Thoracic aorta (tissue), 2 donors: Measurements from ENCODE around the gene HIRIP3. TPM values are rescaled to one million over a fixed set of nuclear protein-coding genes. Genes with fewer than 3 reads are reported as not detected.

Experiments used
- ATAC-seq: fragments of 150-250 bp; one replicate; pipeline ENCODE4 v1.8.0; 2017; ENCODE audit warnings: low read depth; ENCODE audit not compliant: insufficient number of reproducible peaks, low FRiP score
- DNase-seq: peaks from one replicate; pipeline ENCODE4 v3.0.0-alpha.2; 2020; ENCODE audit warnings: low spot score
- H3K27ac ChIP-seq, 2 donors: fragments of 200-600 bp; sonication (generic); 1 replicate in 1 of 2; 2 replicates in 1 of 2; pipeline ENCODE4 v1.5.1; 2016; ENCODE audit warnings: mild to moderate bottlenecking in 2 of 2, moderate library complexity in 2 of 2
- H3K27me3 ChIP-seq: fragments of 200-600 bp; sonication (generic); replicated peaks from 2 replicates; pipeline ENCODE4 v1.6.0; 2016; ENCODE audit warnings: mild to moderate bottlenecking; ENCODE audit not compliant: insufficient read depth
- H3K36me3 ChIP-seq: fragments of 200-600 bp; sonication (generic); one replicate; pipeline ENCODE4 v1.5.1; 2016
- H3K4me1 ChIP-seq, 2 donors: fragments of 200-600 bp; sonication (generic); 1 replicate in 1 of 2; 2 replicates in 1 of 2; pipeline versions ENCODE4 v1.5.1 to v1.6.0; 2016; ENCODE audit warnings: low read depth in 2 of 2, mild to moderate bottlenecking in 1 of 2; ENCODE audit not compliant: control insufficient read depth in 1 of 2
- H3K4me3 ChIP-seq: fragments of 200-600 bp; sonication (generic); 2 replicates; pipeline ENCODE4 v1.5.1; 2016; ENCODE audit warnings: mild to moderate bottlenecking
- H3K9me3 ChIP-seq: fragments of 200-600 bp; sonication (generic); 2 replicates; pipeline ENCODE4 v1.5.1; 2016
- total RNA-seq, 2 donors: library from RNA; depleted of rRNA; stranded (reverse); fragments of >200 nt; gene quantifications; one replicate each; pipeline versions ENCODE4 v1.1.0 to v1.2.3, GENCODE V29; 2016
- TF ChIP-seq, protein P1 (sequence below): fragments of 200-600 bp; sonication (generic); IDR thresholded peaks from one replicate; pipeline ENCODE4 v1.5.1; 2019; ENCODE audit warnings: antibody characterized with exemption

The HIRIP3 gene
- total RNA-seq, 2 donors from 2014 or later: 6.1 to 17.7 TPM

DNA sequence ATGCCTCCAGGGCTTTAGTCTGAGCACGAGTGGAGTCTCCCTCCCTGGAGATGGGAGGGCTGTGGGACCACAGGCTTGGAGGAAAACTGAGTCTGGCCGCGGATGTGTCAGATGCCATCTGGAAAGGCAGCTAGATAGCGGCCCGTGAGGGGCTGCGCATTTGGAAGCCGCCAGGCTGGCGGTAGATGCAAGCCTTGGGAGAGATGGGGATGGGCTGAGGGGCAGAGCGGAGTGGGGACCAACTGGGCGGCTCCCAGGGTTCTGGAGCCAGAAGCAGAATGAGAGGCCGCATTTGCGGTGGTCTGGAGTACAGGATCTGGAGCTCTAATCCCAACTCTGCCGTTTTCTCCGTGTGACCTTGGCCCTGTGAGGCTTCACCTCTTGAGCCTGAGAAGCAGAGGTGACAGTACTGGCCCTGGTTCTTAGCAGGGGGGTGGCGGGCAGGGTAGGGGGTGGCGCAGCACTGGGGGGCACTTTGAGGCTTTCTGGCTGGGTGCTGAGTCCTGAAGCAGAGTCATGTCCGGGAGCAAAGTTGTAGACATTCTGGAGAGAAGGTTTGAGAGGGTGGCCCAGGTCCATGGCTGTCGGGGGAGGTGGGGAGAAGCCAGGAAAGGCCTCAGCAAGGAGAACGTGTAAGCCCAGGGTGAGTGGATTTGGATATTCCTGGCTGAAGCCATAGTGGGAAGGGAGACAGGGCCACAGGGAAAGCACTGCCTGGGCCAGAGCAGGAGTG is 7.4 kb upstream of the HIRIP3 start:
- Histone ChIP-seq H3K4me3 (no peak overlapping the region), H3K27me3 (no peaks in the 10 kb centered on the region), H3K27ac (no peak overlapping the region), H3K4me1 (no peaks in the 10 kb centered on the region), H3K9me3 (no peaks in the 10 kb centered on the region), H3K36me3 (peaks cover 7% of the 10 kb centered on the region)
- TF ChIP-seq, protein P1, sequence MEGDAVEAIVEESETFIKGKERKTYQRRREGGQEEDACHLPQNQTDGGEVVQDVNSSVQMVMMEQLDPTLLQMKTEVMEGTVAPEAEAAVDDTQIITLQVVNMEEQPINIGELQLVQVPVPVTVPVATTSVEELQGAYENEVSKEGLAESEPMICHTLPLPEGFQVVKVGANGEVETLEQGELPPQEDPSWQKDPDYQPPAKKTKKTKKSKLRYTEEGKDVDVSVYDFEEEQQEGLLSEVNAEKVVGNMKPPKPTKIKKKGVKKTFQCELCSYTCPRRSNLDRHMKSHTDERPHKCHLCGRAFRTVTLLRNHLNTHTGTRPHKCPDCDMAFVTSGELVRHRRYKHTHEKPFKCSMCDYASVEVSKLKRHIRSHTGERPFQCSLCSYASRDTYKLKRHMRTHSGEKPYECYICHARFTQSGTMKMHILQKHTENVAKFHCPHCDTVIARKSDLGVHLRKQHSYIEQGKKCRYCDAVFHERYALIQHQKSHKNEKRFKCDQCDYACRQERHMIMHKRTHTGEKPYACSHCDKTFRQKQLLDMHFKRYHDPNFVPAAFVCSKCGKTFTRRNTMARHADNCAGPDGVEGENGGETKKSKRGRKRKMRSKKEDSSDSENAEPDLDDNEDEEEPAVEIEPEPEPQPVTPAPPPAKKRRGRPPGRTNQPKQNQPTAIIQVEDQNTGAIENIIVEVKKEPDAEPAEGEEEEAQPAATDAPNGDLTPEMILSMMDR: no peak
- no peak for ATAC-seq
- DNase-seq: no peak

DNA sequence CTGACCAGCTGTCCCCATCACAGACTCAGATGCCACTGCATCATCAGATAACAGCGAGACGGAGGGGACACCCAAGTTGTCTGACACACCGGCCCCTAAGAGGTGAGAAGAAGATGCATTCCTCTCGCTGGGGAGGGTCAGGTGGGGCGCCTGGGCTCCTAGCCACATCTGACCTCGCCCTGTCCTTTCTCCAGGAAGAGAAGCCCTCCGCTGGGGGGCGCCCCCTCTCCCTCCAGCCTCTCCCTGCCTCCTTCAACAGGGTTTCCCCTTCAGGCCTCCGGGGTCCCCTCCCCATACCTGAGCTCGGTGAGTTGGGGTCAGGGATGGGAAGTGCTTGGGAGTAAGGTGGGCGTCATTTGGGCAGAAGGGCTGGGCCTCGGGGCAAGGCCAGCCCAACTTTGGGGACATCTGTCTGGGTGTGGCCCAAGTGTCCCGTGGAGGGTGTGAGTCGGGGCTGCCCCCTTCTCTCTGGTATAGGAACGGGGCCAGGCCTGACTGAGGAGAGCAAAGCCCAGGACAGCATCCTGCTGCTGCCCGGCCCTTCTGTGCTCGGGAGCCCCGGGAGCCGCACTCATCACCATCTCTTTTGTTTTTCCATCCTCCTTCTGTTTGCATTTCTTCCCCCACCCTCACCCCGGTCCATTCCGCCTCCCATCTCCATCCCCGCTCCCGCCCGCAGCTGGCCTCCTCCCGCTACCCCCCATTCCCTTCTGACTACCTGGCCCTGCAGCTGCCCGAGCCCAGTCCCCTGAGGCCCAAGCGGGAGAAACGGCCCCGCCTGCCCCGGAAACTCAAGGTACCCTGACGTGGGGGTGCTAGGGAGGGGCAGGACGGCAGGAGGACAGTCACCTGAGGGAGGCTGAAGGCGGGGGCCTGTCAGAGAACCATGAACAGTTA is 5.6 kb upstream of the HIRIP3 start:
- peaks cover 7% of the 10 kb centered on the region for H3K36me3 ChIP-seq
- H3K4me1 ChIP-seq: peaks cover 6 to 9% of the 10 kb centered on the region in 2 donors
- no peak overlapping the region for H3K27ac ChIP-seq
- no peak for ATAC-seq
- H3K9me3 ChIP-seq: no peaks in the 10 kb centered on the region
- H3K4me3 ChIP-seq: no peak overlapping the region
- no peak for DNase-seq
- no peaks in the 10 kb centered on the region for H3K27me3 ChIP-seq
- TF ChIP-seq, protein P1: no peak

DNA sequence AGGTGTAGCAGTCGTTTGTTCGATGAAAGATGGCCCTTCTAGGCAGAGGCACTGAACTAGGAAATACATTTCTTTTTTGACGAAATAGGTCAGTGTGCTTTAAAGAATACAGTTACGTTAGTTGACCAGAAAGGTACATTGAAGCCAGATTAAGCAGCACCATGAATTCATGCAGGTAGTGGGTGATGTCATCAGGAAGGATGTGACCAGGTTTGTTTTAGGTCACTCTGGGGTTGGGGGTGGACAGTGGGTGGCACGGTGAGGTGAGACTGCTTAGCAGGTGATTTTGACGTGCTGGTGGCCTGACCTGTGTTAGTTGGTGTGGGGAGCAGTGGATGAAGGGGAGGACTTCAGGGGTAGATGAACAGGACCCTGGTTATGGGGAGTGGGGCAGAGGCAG is 4.2 kb upstream of the HIRIP3 start:
- no peak for DNase-seq
- H3K9me3 ChIP-seq: no peaks in the 10 kb centered on the region
- ATAC-seq: no peak
- no peaks in the 10 kb centered on the region for H3K27me3 ChIP-seq
- TF ChIP-seq, protein P1: no peak
- no peak overlapping the region for H3K27ac ChIP-seq
- peaks cover 9 to 14% of the 10 kb centered on the region in 2 donors for H3K4me1 ChIP-seq
- no peak overlapping the region for H3K4me3 ChIP-seq
- peaks cover 7% of the 10 kb centered on the region for H3K36me3 ChIP-seq

DNA sequence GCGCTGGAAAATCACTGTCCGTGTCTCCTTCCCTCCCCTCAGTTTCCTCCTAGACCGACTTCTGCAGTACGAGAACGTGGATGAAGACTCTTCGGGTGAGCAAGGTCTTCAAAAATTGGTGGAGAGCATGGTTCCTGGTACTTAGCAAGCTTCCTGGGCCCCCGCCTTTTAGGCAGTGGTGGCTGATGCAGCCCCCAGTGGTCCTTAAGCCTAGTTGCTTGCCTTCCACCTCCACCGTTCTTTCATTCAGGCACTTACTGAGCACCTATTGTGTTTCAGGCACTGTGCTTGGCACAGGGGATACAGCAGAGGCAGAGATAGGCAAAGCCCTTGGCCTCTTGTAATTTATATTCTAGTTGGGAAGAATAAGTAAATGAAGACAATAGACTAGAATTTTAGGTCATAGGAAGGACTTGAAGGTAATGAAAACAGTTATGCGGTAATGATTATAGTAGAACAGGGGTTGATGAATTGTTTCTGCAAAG is 1.4 kb upstream of the HIRIP3 start:
- no peaks in the 10 kb centered on the region for H3K9me3 ChIP-seq
- peak overlapping the region in 1 of 2 donors; percentile 96 for H3K27ac ChIP-seq
- TF ChIP-seq, protein P1: no peak
- peak overlapping the region; percentile 86 for H3K4me3 ChIP-seq
- H3K27me3 ChIP-seq: no peaks in the 10 kb centered on the region
- H3K36me3 ChIP-seq: peaks cover 14% of the 10 kb centered on the region
- ATAC-seq: no peak
- H3K4me1 ChIP-seq: peaks cover 12 to 20% of the 10 kb centered on the region in 2 donors
- DNase-seq: no peak
